ENCODE measurements around the gene APOL2.
A peak's percentile ranks its signal among the peaks of the same experiment; 100 is the strongest.

- TF ChIP-seq, protein P1, sequence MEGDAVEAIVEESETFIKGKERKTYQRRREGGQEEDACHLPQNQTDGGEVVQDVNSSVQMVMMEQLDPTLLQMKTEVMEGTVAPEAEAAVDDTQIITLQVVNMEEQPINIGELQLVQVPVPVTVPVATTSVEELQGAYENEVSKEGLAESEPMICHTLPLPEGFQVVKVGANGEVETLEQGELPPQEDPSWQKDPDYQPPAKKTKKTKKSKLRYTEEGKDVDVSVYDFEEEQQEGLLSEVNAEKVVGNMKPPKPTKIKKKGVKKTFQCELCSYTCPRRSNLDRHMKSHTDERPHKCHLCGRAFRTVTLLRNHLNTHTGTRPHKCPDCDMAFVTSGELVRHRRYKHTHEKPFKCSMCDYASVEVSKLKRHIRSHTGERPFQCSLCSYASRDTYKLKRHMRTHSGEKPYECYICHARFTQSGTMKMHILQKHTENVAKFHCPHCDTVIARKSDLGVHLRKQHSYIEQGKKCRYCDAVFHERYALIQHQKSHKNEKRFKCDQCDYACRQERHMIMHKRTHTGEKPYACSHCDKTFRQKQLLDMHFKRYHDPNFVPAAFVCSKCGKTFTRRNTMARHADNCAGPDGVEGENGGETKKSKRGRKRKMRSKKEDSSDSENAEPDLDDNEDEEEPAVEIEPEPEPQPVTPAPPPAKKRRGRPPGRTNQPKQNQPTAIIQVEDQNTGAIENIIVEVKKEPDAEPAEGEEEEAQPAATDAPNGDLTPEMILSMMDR (IDR thresholded peaks at IDR 0.05): no peak
- TF ChIP-seq POLR2A (IDR thresholded peaks at IDR 0.05) (no peak), POLR2AphosphoS5 (IDR thresholded peaks at IDR 0.05) (peak in 2 of 3 donors; percentile 7 to 15)
Measured at GRCh38 chr22:36285017-36285416, 45.7 kb upstream of the APOL2 start.

All from transverse colon (tissue), 4 donors.